Fibroblast of lung (primary cell): Measurements from ENCODE around the gene LIMS1. TPM values are rescaled to one million over a fixed set of nuclear protein-coding genes. Genes with fewer than 3 reads are reported as not detected.
A peak's percentile ranks its signal among the peaks of the same experiment; 100 is the strongest.

Experiments used
- DNase-seq, 2 donors: peaks; one replicate each; pipeline versions ENCODE4 v3.0.0 to v3.0.0-alpha.2; 2010; ENCODE audit warnings: low read depth in 2 of 2
- H2AFZ ChIP-seq: 2 replicates; pipeline ENCODE4 v1.5.1; 2012; ENCODE audit warnings: low read length, control low read depth, inconsistent platforms
- H3K27ac ChIP-seq: 2 replicates; pipeline ENCODE4 v1.5.1; 2011; ENCODE audit warnings: low read length, control low read depth; ENCODE audit not compliant: insufficient read depth
- H3K27me3 ChIP-seq: 2 replicates; pipeline ENCODE4 v1.5.1; 2011; ENCODE audit warnings: mild to moderate bottlenecking, low read length; ENCODE audit not compliant: control insufficient read depth, insufficient read depth
- H3K36me3 ChIP-seq: 2 replicates; pipeline ENCODE4 v1.5.1; 2011; ENCODE audit warnings: low read length; ENCODE audit not compliant: control insufficient read depth, insufficient read depth
- H3K4me1 ChIP-seq: 2 replicates; pipeline ENCODE4 v1.5.1; 2011; ENCODE audit warnings: low read length; ENCODE audit not compliant: control insufficient read depth, insufficient read depth; ENCODE audit errors: extremely low read depth
- H3K4me2 ChIP-seq: 2 replicates; pipeline ENCODE4 v1.5.1; 2011; ENCODE audit warnings: low read length, control low read depth; ENCODE audit not compliant: insufficient read depth; ENCODE audit errors: extremely low read depth
- H3K4me3 ChIP-seq, 4 experiments: fragments of 200-600 bp in 1 of 4; sonication (generic) in 1 of 4; replicated peaks in 1 of 4; 2 replicates each; pipeline ENCODE4 v1.5.1; 2011 to 2016; ENCODE audit warnings: low read length in 4 of 4, low read depth in 3 of 4, mild to moderate bottlenecking in 3 of 4, control low read depth in 2 of 4, inconsistent platforms in 1 of 4, mixed read lengths in 1 of 4; ENCODE audit not compliant: insufficient read depth in 1 of 4; ENCODE audit errors: control extremely low read depth in 1 of 4
- H3K79me2 ChIP-seq: 2 replicates; pipeline ENCODE4 v1.5.1; 2012; ENCODE audit warnings: mild to moderate bottlenecking, low read length, inconsistent platforms; ENCODE audit not compliant: control insufficient read depth, insufficient read depth
- H3K9ac ChIP-seq: 2 replicates; pipeline ENCODE4 v1.5.1; 2011; ENCODE audit warnings: mild to moderate bottlenecking, low read length, control low read depth; ENCODE audit not compliant: insufficient read depth
- H3K9me3 ChIP-seq: 2 replicates; pipeline ENCODE4 v1.5.1; 2012; ENCODE audit warnings: low read depth, low read length; ENCODE audit not compliant: control insufficient read depth, insufficient read depth
- H4K20me1 ChIP-seq: 2 replicates; pipeline ENCODE4 v1.5.1; 2011; ENCODE audit warnings: low read length; ENCODE audit not compliant: control insufficient read depth, insufficient read depth; ENCODE audit errors: extremely low read depth
- EZH2 ChIP-seq: IDR thresholded peaks from 2 replicates; pipeline ENCODE4 v1.5.1; 2012; ENCODE audit warnings: low read length, control low read depth, mild to moderate bottlenecking; ENCODE audit errors: missing control alignments
- polyA plus RNA-seq, 2 donors: library from polyadenylated mRNA; depleted of rRNA in 1 of 2; stranded (reverse) in 1 of 2; unstranded in 1 of 2; fragments of >200 nt; gene quantifications; 2 replicates each; pipeline ENCODE4 v1.2.1, GENCODE V29; 2011 to 2012; ENCODE audit warnings: missing spikeins in 1 of 2
- total RNA-seq: library from RNA; depleted of rRNA; stranded (reverse); fragments of >200 nt; gene quantifications from 2 replicates; pipeline ENCODE4 v1.2.1, GENCODE V29; 2014
- TF ChIP-seq, protein P1 (sequence below), 2 donors: IDR thresholded peaks in 1 of 2; conservative IDR thresholded peaks in 1 of 2; 1 replicate in 1 of 2; 2 replicates in 1 of 2; pipeline ENCODE4 v1.5.1; 2011 to 2012; ENCODE audit warnings: low read length in 2 of 2, control low read depth in 1 of 2, inconsistent platforms in 1 of 2, low read depth in 1 of 2, mild to moderate bottlenecking in 1 of 2

The LIMS1 gene
- total and polyA plus RNA-seq, 2 donors (not counting 1 experiment from before 2014, with no cell fraction given): 52.7 to 108 TPM

DNA sequence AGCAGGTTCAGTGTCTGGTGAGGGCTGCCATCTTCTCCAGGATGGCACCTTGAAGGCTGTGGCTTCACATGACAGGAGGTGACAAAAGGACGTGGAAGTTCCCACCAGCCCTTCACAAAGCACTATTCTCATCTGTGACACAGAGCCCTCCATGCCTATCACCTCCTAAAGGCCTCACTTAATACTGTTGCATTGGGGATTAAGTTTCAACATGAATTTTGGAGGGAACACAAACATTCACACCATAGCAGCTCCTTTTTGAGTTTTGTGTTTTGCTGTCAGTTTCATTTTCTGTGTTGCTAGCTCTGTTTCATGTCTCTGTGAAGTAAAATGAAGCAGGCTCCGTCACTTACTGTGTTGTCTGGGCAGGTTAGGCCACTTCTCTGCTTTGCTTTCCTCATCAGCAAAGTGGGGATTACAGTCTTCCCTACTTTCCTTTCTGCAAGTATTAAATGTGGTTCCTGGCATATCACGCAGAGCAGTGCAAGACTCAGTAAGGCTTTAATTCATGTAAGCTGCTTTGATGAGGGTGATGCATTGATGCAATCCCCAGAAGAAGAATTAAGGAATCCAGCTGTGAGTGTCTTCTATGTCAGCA, 31.6 kb downstream of the LIMS1 start:
- Histone ChIP-seq H3K27ac (no peak overlapping the region), H3K4me3 (no peak overlapping the region), H3K79me2 (peaks cover 18% of the 10 kb centered on the region), H4K20me1 (no peaks in the 10 kb centered on the region), H2AFZ (no peak overlapping the region), H3K4me2 (peak overlapping the region; percentile 10), H3K9ac (no peak overlapping the region), H3K27me3 (no peaks in the 10 kb centered on the region), H3K36me3 (no peaks in the 10 kb centered on the region), H3K4me1 (peaks cover 2% of the 10 kb centered on the region), H3K9me3 (no peaks in the 10 kb centered on the region)
- no peak for DNase-seq
- TF ChIP-seq, protein P1, sequence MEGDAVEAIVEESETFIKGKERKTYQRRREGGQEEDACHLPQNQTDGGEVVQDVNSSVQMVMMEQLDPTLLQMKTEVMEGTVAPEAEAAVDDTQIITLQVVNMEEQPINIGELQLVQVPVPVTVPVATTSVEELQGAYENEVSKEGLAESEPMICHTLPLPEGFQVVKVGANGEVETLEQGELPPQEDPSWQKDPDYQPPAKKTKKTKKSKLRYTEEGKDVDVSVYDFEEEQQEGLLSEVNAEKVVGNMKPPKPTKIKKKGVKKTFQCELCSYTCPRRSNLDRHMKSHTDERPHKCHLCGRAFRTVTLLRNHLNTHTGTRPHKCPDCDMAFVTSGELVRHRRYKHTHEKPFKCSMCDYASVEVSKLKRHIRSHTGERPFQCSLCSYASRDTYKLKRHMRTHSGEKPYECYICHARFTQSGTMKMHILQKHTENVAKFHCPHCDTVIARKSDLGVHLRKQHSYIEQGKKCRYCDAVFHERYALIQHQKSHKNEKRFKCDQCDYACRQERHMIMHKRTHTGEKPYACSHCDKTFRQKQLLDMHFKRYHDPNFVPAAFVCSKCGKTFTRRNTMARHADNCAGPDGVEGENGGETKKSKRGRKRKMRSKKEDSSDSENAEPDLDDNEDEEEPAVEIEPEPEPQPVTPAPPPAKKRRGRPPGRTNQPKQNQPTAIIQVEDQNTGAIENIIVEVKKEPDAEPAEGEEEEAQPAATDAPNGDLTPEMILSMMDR (conservative IDR thresholded peaks at IDR 0.05 in 1 of 2, IDR thresholded peaks at IDR 0.05 in 1 of 2; ENCODE audit: low read depth in 1 of 2, low read length in 2 of 2): no peak
- TF ChIP-seq EZH2: no peak

DNA sequence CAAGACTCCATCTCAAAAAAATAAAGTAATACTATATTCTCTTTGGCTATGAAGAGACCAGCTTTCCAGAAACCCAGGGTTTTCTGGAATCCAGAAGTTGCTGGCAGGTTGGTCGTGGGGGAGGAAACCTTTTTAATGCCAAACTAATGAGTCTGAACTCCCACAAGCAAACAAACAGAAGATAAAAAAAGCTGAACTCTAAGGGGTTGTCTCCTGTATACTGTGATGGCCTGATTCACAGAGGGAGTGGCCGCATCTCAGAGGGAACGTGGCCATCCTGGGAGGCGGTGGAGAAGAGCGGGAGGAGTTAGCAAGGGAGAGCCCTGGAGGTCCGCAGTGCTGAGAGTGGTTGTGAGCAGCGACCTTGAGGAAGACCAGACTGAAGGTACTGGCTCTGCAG, 36.1 kb downstream of the LIMS1 start:
- peaks cover 23% of the 10 kb centered on the region for H3K4me1 ChIP-seq
- peaks cover 2% of the 10 kb centered on the region for H4K20me1 ChIP-seq
- H3K27ac ChIP-seq: peak overlapping the region; percentile 2
- TF ChIP-seq, protein P1 (conservative IDR thresholded peaks at IDR 0.05 in 1 of 2, IDR thresholded peaks at IDR 0.05 in 1 of 2; ENCODE audit: low read depth in 1 of 2, low read length in 2 of 2): no peak
- no peak for TF ChIP-seq EZH2
- H3K4me3 ChIP-seq: peak overlapping the region in 1 of 4 experiments; percentile 4
- H2AFZ ChIP-seq: no peak overlapping the region
- no peak overlapping the region for H3K4me2 ChIP-seq
- H3K27me3 ChIP-seq: no peaks in the 10 kb centered on the region
- peaks cover 42% of the 10 kb centered on the region for H3K79me2 ChIP-seq
- no peak overlapping the region for H3K9ac ChIP-seq
- no peaks in the 10 kb centered on the region for H3K9me3 ChIP-seq
- no peaks in the 10 kb centered on the region for H3K36me3 ChIP-seq
- DNase-seq: peak; percentile 61 to 91

DNA sequence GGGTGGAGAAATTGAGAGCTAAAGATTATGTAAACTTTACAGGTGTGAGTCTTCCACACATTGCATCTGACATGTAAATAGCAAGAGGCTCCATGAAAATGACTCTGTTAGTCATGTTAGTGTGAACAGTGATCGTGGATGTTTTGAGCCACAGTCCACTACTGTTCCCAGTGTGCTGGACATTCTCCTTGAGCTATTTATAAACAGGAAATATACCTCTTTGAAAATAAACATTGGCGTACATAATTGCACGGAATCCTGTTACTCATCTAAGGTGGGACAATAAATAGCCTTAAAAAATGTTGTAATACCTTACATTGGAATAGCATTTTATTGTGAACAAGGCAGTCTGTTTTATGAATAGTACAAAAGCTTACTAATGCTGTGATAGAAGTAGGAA, 37.0 kb downstream of the LIMS1 start:
- no peak overlapping the region for H3K27ac ChIP-seq
- H2AFZ ChIP-seq: no peak overlapping the region
- H3K27me3 ChIP-seq: no peaks in the 10 kb centered on the region
- H3K36me3 ChIP-seq: no peaks in the 10 kb centered on the region
- no peak overlapping the region for H3K9ac ChIP-seq
- peaks cover 2% of the 10 kb centered on the region for H4K20me1 ChIP-seq
- TF ChIP-seq, protein P1 (conservative IDR thresholded peaks at IDR 0.05 in 1 of 2, IDR thresholded peaks at IDR 0.05 in 1 of 2; ENCODE audit: low read depth in 1 of 2, low read length in 2 of 2): no peak
- no peak for TF ChIP-seq EZH2
- H3K4me3 ChIP-seq: no peak overlapping the region
- H3K4me1 ChIP-seq: peaks cover 28% of the 10 kb centered on the region
- peak overlapping the region; percentile 42 for H3K4me2 ChIP-seq
- DNase-seq: peak in 1 of 2 donors; percentile 60
- peaks cover 41% of the 10 kb centered on the region for H3K79me2 ChIP-seq
- H3K9me3 ChIP-seq: no peaks in the 10 kb centered on the region
